ENCODE results near the gene NRN1L. TPM values are rescaled to one million over a fixed set of nuclear protein-coding genes. Genes with fewer than 3 reads are reported as not detected.

Gene NRN1L
- total and polyA plus RNA-seq, 2 donors (not counting 3 experiments of a cell fraction or from before 2014, with no cell fraction given): 0.37 TPM; not detected in 1

DNA sequence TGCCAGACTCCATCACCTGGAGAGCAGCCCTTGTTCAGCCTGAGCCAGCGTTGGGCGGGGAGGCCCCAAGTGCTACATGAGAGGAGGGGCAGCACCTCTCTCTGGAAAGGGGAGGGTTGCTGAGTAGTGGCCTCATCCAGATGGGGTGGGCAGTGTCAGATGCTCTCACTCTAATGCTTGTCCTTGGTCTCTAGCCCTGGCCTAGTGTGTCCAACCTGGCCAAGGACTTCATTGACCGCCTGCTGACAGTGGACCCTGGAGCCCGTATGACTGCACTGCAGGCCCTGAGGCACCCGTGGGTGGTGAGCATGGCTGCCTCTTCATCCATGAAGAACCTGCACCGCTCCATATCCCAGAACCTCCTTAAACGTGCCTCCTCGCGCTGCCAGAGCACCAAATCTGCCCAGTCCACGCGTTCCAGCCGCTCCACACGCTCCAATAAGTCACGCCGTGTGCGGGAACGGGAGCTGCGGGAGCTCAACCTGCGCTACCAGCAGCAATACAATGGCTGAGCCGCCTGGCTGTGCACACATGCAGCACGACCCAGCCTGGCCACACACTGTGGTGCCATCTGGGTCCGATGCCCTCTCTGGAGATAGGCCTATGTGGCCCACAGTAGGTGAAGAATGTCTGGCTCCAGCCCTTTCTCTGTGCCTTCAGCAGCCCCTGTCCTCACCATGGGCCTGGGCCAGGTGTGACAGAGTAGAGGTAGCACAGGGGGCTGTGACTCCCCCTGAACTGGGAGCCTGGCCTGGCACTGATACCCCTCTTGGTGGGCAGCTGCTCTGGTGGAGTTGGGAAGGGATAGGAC lies 42.7 kb downstream of the NRN1L start:
- Histone ChIP-seq H3K4me2 (ENCODE audit: insufficient read depth, low read length) (no peak overlapping the region), H3K9ac (replicated peaks; ENCODE audit: extremely low read depth, insufficient read depth, low read length) (no peak overlapping the region), H3K4me3 (replicated peaks in 1 of 3; ENCODE audit: insufficient read depth in 1 of 3, low read depth in 1 of 3, low read length in 3 of 3) (no peak overlapping the region), H3K27ac (ENCODE audit: insufficient read depth, low read depth, low read length) (no peak overlapping the region), H3K9me3 (replicated peaks; ENCODE audit: control insufficient read depth, insufficient read depth, low read length) (no peaks in the 10 kb centered on the region), H2AFZ (ENCODE audit: low read depth, low read length) (no peak overlapping the region), H3K4me1 (ENCODE audit: control insufficient read depth, extremely low read depth, insufficient read depth, low read length) (peaks cover 10% of the 10 kb centered on the region), H4K20me1 (replicated peaks; ENCODE audit: control insufficient read depth, extremely low read depth, insufficient read depth, low read length) (no peaks in the 10 kb centered on the region), H3K79me2 (ENCODE audit: control insufficient read depth, insufficient read depth, low read length) (no peaks in the 10 kb centered on the region), H3K27me3 (ENCODE audit: control insufficient read depth in 2 of 2, insufficient read depth in 2 of 2, low read length in 2 of 2) (no peaks in the 10 kb centered on the region), H3K36me3 (ENCODE audit: control insufficient read depth in 2 of 2, extremely low read depth in 1 of 2, insufficient read depth in 2 of 2, low read length in 2 of 2) (peaks cover 0 to 16% of the 10 kb centered on the region in 2 experiments), H3K9me1 (replicated peaks; ENCODE audit: control insufficient read depth, extremely low read depth, insufficient read depth, low read length) (no peaks in the 10 kb centered on the region)
- CTCF ChIA-PET: interaction anchor here (1.0 to 6.1 kb wide), 9 partner anchors 12 to 406 kb away, joined by 4 to 106 read pairs (median 6); partner anchors contain the start of gene NRN1L
- dilution Hi-C loops (cut with MboI; ENCODE audit: extremely low pct_ligation_motif_present, low sequenced_read_pairs): no loop called here
- FAIRE-seq (no peak), DNase-seq (ENCODE audit: low read depth, low spot score) (no peak)
- no peak for TF ChIP-seq GATA2 (IDR thresholded peaks at IDR 0.05; ENCODE audit: insufficient read depth, insufficient read length, low read depth, low read length)
- TF ChIP-seq EZH2 (IDR thresholded peaks at IDR 0.05; ENCODE audit: borderline replicate concordance, low read depth, low read length, severe bottlenecking): no peak
- TF ChIP-seq JUN (IDR thresholded peaks at IDR 0.05; ENCODE audit: borderline replicate concordance, insufficient read depth, insufficient read length, low read depth): no peak
- TF ChIP-seq POLR2A (IDR thresholded peaks at IDR 0.05; ENCODE audit: low read depth, low read length): no peak
- TF ChIP-seq, protein P1, sequence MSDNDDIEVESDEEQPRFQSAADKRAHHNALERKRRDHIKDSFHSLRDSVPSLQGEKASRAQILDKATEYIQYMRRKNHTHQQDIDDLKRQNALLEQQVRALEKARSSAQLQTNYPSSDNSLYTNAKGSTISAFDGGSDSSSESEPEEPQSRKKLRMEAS (IDR thresholded peaks at IDR 0.05; ENCODE audit: insufficient read depth, insufficient read length): no peak
- TF ChIP-seq MYC (IDR thresholded peaks at IDR 0.05; ENCODE audit: low read depth, low read length): no peak
- TF ChIP-seq, protein P2, sequence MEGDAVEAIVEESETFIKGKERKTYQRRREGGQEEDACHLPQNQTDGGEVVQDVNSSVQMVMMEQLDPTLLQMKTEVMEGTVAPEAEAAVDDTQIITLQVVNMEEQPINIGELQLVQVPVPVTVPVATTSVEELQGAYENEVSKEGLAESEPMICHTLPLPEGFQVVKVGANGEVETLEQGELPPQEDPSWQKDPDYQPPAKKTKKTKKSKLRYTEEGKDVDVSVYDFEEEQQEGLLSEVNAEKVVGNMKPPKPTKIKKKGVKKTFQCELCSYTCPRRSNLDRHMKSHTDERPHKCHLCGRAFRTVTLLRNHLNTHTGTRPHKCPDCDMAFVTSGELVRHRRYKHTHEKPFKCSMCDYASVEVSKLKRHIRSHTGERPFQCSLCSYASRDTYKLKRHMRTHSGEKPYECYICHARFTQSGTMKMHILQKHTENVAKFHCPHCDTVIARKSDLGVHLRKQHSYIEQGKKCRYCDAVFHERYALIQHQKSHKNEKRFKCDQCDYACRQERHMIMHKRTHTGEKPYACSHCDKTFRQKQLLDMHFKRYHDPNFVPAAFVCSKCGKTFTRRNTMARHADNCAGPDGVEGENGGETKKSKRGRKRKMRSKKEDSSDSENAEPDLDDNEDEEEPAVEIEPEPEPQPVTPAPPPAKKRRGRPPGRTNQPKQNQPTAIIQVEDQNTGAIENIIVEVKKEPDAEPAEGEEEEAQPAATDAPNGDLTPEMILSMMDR (IDR thresholded peaks at IDR 0.05; ENCODE audit: extremely low read depth in 1 of 2, insufficient read depth in 1 of 2, low read depth in 1 of 2, low read length in 2 of 2): no peak
- no peak for TF ChIP-seq POLR2AphosphoS5 (IDR thresholded peaks at IDR 0.05; ENCODE audit: insufficient read depth, low read depth, low read length)
- no peak for TF ChIP-seq FOS (IDR thresholded peaks at IDR 0.05; ENCODE audit: borderline replicate concordance, insufficient read depth, low read length)
- intact Hi-C loops (cut with micrococcal nuclease): loop anchor here (10.0 kb wide), 1 partner anchor 403 kb away; the partner anchor contains the start of gene RIPOR1
- POLR2A ChIA-PET: no interaction called here
- TSS peak; percentile 26 for BruUV-seq (replicated peaks)
